SU-DHL-6 (cell line): ENCODE results near the gene LASP1NB.

ENCODE experiments used
- H2AFZ ChIP-seq: fragments of 200-600 bp; sonication (generic); 2 replicates; pipeline ENCODE4 v1.6.1; 2014; ENCODE audit warnings: low read depth, mild to moderate bottlenecking, moderate library complexity, mixed read lengths, antibody characterized with exemption, low read length; ENCODE audit not compliant: severe bottlenecking
- H3F3A ChIP-seq: fragments of 200-600 bp; shearing (Covaris generic); 2 replicates; pipeline ENCODE4 v1.6.0; 2016; ENCODE audit warnings: antibody characterized with exemption, mild to moderate bottlenecking; ENCODE audit not compliant: insufficient read depth
- H3K27ac ChIP-seq: fragments of 200-600 bp; sonication (generic); 2 replicates; pipeline ENCODE4 v1.5.1; 2016; ENCODE audit warnings: low read depth, mild to moderate bottlenecking, low read length, moderate library complexity, mixed read lengths
- H3K27me3 ChIP-seq: fragments of 200-600 bp; sonication (generic), shearing (Covaris generic); 2 replicates; pipeline ENCODE4 v1.6.0; 2014; ENCODE audit warnings: mild to moderate bottlenecking, low read length
- H3K36me3 ChIP-seq: fragments of 200-600 bp; sonication (generic); 2 replicates; pipeline ENCODE4 v1.6.1; 2014; ENCODE audit warnings: mild to moderate bottlenecking, low read length, mixed read lengths
- H3K4me2 ChIP-seq: fragments of 300-600, 200-600 bp; shearing (Covaris generic), sonication (generic); 2 replicates; pipeline ENCODE4 v1.6.0; 2014; ENCODE audit warnings: low read length, low read depth, mild to moderate bottlenecking; ENCODE audit not compliant: poor library complexity, severe bottlenecking
- H3K4me3 ChIP-seq: fragments of 200-600 bp; sonication (generic); 2 replicates; pipeline ENCODE4 v1.5.1; 2014; ENCODE audit warnings: antibody characterized with exemption, low read length, mild to moderate bottlenecking, mixed read lengths; ENCODE audit not compliant: insufficient read depth, poor library complexity, severe bottlenecking
- H3K79me2 ChIP-seq: fragments of 200-600 bp; sonication (generic); 2 replicates; pipeline ENCODE4 v1.6.1; 2014; ENCODE audit warnings: mild to moderate bottlenecking, low read length, moderate library complexity; ENCODE audit not compliant: insufficient read depth
- H3K9ac ChIP-seq: fragments of 200-600 bp; sonication (generic); 2 replicates; pipeline ENCODE4 v1.7.0; 2014; ENCODE audit warnings: mild to moderate bottlenecking, low read length
- H3K9me2 ChIP-seq: fragments of 200-600 bp; sonication (generic); replicated peaks from 2 replicates; pipeline ENCODE4 v1.6.1; 2014; ENCODE audit warnings: low read length; ENCODE audit not compliant: insufficient read depth
- H3K9me3 ChIP-seq: fragments of 200-600 bp; sonication (generic); 2 replicates; pipeline ENCODE4 v1.6.1; 2014; ENCODE audit warnings: low read length, mixed read lengths; ENCODE audit not compliant: insufficient read depth
- H4K20me1 ChIP-seq: fragments of 200-600 bp; sonication (generic); 2 replicates; pipeline ENCODE4 v1.6.1; 2014; ENCODE audit warnings: low read depth, mild to moderate bottlenecking, antibody characterized with exemption, low read length, moderate library complexity, mixed read lengths
- EZH2phosphoT487 ChIP-seq: fragments of 200-600 bp; sonication (generic), shearing (Covaris generic); conservative IDR thresholded peaks from 2 replicates; pipeline ENCODE4 v1.6.1; 2018; ENCODE audit warnings: mild to moderate bottlenecking, antibody characterized with exemption, low read length, moderate library complexity, mixed read lengths
- TF ChIP-seq, protein P1 (sequence below): fragments of 200-600 bp; sonication (generic); IDR thresholded peaks from one replicate; pipeline ENCODE4 v1.5.1; 2017; ENCODE audit warnings: antibody characterized with exemption, mild to moderate bottlenecking, low read length, moderate library complexity; ENCODE audit not compliant: insufficient read depth, poor library complexity, severe bottlenecking

Gene LASP1NB

DNA sequence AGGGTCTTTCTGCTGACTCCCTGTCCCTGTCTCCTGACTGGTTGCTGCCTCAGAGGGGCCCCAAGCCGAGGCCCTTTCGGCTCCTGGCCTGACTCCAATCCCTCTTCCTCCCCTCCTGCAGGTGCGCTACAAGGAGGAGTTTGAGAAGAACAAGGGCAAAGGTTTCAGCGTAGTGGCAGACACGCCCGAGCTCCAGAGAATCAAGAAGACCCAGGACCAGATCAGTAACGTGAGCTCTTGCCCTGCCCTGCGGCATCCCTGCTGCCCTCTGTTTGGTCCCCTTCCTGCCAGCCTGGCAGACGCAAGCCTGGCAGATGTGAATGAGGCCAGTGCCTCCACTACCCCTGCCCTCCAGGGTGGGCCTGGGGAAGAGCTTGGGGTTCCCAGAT lies 27.1 kb upstream of the LASP1NB start:
- H3K36me3 ChIP-seq, result no peaks in the 10 kb centered on the region
- peak overlapping the region; percentile 31 for H3K4me3 ChIP-seq

DNA sequence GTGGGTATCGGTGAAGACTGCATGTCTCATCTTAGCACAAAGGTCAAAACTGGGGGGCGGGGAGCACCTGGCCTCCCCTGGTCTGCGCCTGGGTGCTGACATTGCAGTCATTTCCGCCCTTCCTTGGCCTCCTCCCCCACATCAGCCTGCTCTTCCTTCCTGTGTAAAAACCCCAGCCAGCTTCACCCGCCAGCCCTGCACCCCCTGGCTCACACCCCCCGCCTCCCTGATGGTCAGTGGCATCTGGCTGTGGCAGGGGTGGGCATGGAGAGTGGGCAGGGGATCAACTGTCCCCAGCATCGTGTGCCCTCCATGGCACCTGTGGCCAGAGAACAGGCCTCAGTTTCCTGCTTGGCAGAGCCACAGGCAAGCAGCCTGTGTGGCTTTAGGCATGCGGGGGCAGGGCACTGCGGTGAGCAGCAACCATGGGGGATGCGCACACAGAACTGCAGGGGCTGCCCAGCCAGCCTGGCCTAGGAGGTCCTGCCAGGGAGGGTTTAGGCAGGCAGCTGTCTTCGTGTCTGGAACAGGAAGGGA lies 26.5 kb upstream of the LASP1NB start:
- peak overlapping the region; percentile 61 for H3K4me2 ChIP-seq
- peak overlapping the region; percentile 12 for H2AFZ ChIP-seq
- no peaks in the 10 kb centered on the region for H3K9me2 ChIP-seq
- H4K20me1 ChIP-seq, result no peaks in the 10 kb centered on the region
- no peak for TF ChIP-seq EZH2phosphoT487
- TF ChIP-seq, protein P1, sequence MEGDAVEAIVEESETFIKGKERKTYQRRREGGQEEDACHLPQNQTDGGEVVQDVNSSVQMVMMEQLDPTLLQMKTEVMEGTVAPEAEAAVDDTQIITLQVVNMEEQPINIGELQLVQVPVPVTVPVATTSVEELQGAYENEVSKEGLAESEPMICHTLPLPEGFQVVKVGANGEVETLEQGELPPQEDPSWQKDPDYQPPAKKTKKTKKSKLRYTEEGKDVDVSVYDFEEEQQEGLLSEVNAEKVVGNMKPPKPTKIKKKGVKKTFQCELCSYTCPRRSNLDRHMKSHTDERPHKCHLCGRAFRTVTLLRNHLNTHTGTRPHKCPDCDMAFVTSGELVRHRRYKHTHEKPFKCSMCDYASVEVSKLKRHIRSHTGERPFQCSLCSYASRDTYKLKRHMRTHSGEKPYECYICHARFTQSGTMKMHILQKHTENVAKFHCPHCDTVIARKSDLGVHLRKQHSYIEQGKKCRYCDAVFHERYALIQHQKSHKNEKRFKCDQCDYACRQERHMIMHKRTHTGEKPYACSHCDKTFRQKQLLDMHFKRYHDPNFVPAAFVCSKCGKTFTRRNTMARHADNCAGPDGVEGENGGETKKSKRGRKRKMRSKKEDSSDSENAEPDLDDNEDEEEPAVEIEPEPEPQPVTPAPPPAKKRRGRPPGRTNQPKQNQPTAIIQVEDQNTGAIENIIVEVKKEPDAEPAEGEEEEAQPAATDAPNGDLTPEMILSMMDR, result no peak
- H3K79me2 ChIP-seq, result peaks cover 6% of the 10 kb centered on the region; the same call in 1 of the 2 replicates
- peaks cover 4% of the 10 kb centered on the region; the same call in 1 of the 2 replicates for H3K36me3 ChIP-seq
- H3K9ac ChIP-seq, result peak overlapping the region; percentile 66
- H3K27me3 ChIP-seq, result no peaks in the 10 kb centered on the region
- peak overlapping the region; percentile 91 for H3K27ac ChIP-seq
- H3F3A ChIP-seq, result peaks cover 8% of the 10 kb centered on the region; the same call in 1 of the 2 replicates
- no peaks in the 10 kb centered on the region for H3K9me3 ChIP-seq
- peak overlapping the region; percentile 31 for H3K4me3 ChIP-seq

More for the DNA sequence above, 27.1 kb upstream of the LASP1NB start:
- H3K9ac ChIP-seq, result peak overlapping the region; percentile 66
- H3K4me2 ChIP-seq, result peak overlapping the region; percentile 61
- H3K9me3 ChIP-seq, result no peaks in the 10 kb centered on the region
- peaks cover 5% of the 10 kb centered on the region; the same call in 1 of the 2 replicates for H3K79me2 ChIP-seq
- H3K9me2 ChIP-seq, result no peaks in the 10 kb centered on the region
- peak overlapping the region; percentile 12 for H2AFZ ChIP-seq
- no peak for TF ChIP-seq EZH2phosphoT487
- TF ChIP-seq, protein P1, result no peak
- H4K20me1 ChIP-seq, result no peaks in the 10 kb centered on the region
- peak overlapping the region; percentile 91 for H3K27ac ChIP-seq
- H3K27me3 ChIP-seq, result no peaks in the 10 kb centered on the region
- peaks cover 8% of the 10 kb centered on the region; the same call in 1 of the 2 replicates for H3F3A ChIP-seq

DNA sequence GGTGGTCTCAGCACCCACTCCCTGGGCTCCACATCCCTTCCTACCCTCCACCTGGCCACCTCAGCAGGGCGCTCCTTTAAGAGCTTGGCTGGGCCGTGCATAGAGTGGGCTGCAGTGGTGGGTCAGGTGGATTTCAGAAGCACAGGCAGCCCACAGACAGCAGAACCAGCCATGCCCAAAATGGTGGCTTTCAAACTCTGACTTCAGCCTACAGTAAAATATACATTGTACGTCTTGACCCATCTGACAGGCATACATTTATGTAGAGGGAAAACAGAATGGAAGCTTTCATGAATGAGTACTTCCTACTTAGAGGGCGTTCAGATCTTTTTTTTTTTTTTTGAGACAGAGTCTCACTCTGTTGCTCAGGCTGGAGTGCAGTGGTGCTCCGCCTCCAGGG lies 26.0 kb upstream of the LASP1NB start:
- H3K36me3 ChIP-seq, result peaks cover 7% of the 10 kb centered on the region; the same call in 1 of the 2 replicates
- peaks cover 8% of the 10 kb centered on the region; the same call in 1 of the 2 replicates for H3F3A ChIP-seq
- H2AFZ ChIP-seq, result no peak overlapping the region
- H3K9me2 ChIP-seq, result no peaks in the 10 kb centered on the region
- H3K4me3 ChIP-seq, result no peak overlapping the region
- no peaks in the 10 kb centered on the region for H4K20me1 ChIP-seq
- H3K9ac ChIP-seq, result peak overlapping the region; percentile 66
- H3K27ac ChIP-seq, result peak overlapping the region; percentile 91
- no peaks in the 10 kb centered on the region for H3K27me3 ChIP-seq
- TF ChIP-seq, protein P1, result no peak
- TF ChIP-seq EZH2phosphoT487, result no peak
- H3K9me3 ChIP-seq, result no peaks in the 10 kb centered on the region
- peak overlapping the region; percentile 61 for H3K4me2 ChIP-seq
- peaks cover 7% of the 10 kb centered on the region; the same call in 1 of the 2 replicates for H3K79me2 ChIP-seq
